Mesothelial cell of epicardium (in vitro differentiated cells): ENCODE data around the gene GRID1. TPM values are rescaled to one million over a fixed set of nuclear protein-coding genes. Genes with fewer than 3 reads are reported as not detected.

Experiments
- DNase-seq, 2 experiments: peaks; one replicate each; pipeline ENCODE4 v3.0.0; 2021; ENCODE audit warnings: low spot score in 2 of 2; ENCODE audit not compliant: unreplicated experiment in 2 of 2
- H3K27ac Mint-ChIP-seq: 2 replicates; pipeline ENCODE4 v1.8.0; 2021; ENCODE audit warnings: mixed read lengths
- H3K27me3 Mint-ChIP-seq: 2 replicates; pipeline ENCODE4 v1.8.0; 2021; ENCODE audit warnings: low read depth, mixed read lengths
- H3K36me3 Mint-ChIP-seq: 2 replicates; pipeline ENCODE4 v1.8.0; 2021; ENCODE audit warnings: mixed read lengths
- H3K4me1 Mint-ChIP-seq: 2 replicates; pipeline ENCODE4 v1.8.0; 2021; ENCODE audit warnings: mixed read lengths
- H3K4me3 Mint-ChIP-seq: 2 replicates; pipeline ENCODE4 v1.8.0; 2021; ENCODE audit warnings: mild to moderate bottlenecking, moderate library complexity, mixed read lengths
- H3K9me3 Mint-ChIP-seq: 2 replicates; pipeline ENCODE4 v1.8.0; 2021; ENCODE audit warnings: mixed read lengths
- CTCF ChIP-seq: fragments of 200-600 bp; sonication (generic); IDR thresholded peaks from one replicate; pipeline ENCODE4 v1.5.0; 2021; ENCODE audit warnings: antibody characterized with exemption; ENCODE audit not compliant: unreplicated experiment
- total RNA-seq: library from RNA; stranded (reverse); gene quantifications from 3 replicates; pipeline ENCODE4 v1.2.1, GENCODE V29; 2021

The GRID1 gene
- total RNA-seq, 1 donor from 2014 or later: 0.22 TPM

GRCh38 chr10:85622425-85622824, 744.2 kb downstream of the GRID1 start:
- DNase-seq: no peak
- Mint-ChIP-seq H3K4me1 (peaks cover 2% of the 10 kb centered on the region), H3K27me3 (peaks cover 10% of the 10 kb centered on the region), H3K36me3 (no peaks in the 10 kb centered on the region), H3K27ac (no peak overlapping the region), H3K9me3 (no peaks in the 10 kb centered on the region), H3K4me3 (no peak overlapping the region)
- TF ChIP-seq CTCF: no peak

GRCh38 chr10:85621562-85621961, 745.0 kb downstream of the GRID1 start:
- Mint-ChIP-seq H3K4me3 (no peak overlapping the region), H3K9me3 (no peaks in the 10 kb centered on the region), H3K27ac (no peak overlapping the region), H3K4me1 (peaks cover 2% of the 10 kb centered on the region), H3K27me3 (peaks cover 10% of the 10 kb centered on the region), H3K36me3 (no peaks in the 10 kb centered on the region)
- no peak for TF ChIP-seq CTCF
- DNase-seq: no peak

- Mint-ChIP-seq H3K36me3 (no peaks in the 10 kb centered on the region), H3K4me1 (peaks cover 2% of the 10 kb centered on the region), H3K4me3 (no peak overlapping the region), H3K9me3 (no peaks in the 10 kb centered on the region), H3K27me3 (peaks cover 10% of the 10 kb centered on the region), H3K27ac (no peak overlapping the region)
- TF ChIP-seq CTCF: no peak
- DNase-seq: no peak
Measured at GRCh38 chr10:85620807-85621206, 745.8 kb downstream of the GRID1 start.

GRCh38 chr10:85619832-85620231, 746.8 kb downstream of the GRID1 start:
- Mint-ChIP-seq H3K4me3 (no peak overlapping the region), H3K9me3 (no peaks in the 10 kb centered on the region)
- DNase-seq: no peak

GRCh38 chr10:85618841-85619240, 747.8 kb downstream of the GRID1 start:
- Mint-ChIP-seq H3K27ac (no peak overlapping the region), H3K27me3 (peaks cover 10% of the 10 kb centered on the region), H3K4me1 (peaks cover 2% of the 10 kb centered on the region), H3K36me3 (no peaks in the 10 kb centered on the region), H3K4me3 (no peak overlapping the region), H3K9me3 (no peaks in the 10 kb centered on the region)
- DNase-seq: no peak
- TF ChIP-seq CTCF: no peak

More at GRCh38 chr10:85619832-85620231, 746.8 kb downstream of the GRID1 start:
- peaks cover 2% of the 10 kb centered on the region for H3K4me1 Mint-ChIP-seq
- TF ChIP-seq CTCF: no peak
- no peak overlapping the region for H3K27ac Mint-ChIP-seq
- peaks cover 10% of the 10 kb centered on the region for H3K27me3 Mint-ChIP-seq
- H3K36me3 Mint-ChIP-seq: no peaks in the 10 kb centered on the region
